SK-N-SH (cell line): Measurements from ENCODE around the gene SUPT20H.

Experiments used
- CTCF ChIP-seq: fragments of 200-600 bp; sonication (generic); IDR thresholded peaks from 2 replicates; pipeline ENCODE4 v1.6.1; 2017; ENCODE audit warnings: antibody characterized with exemption, mild to moderate bottlenecking, moderate library complexity
- RAD21 ChIP-seq: IDR thresholded peaks from 2 replicates; pipeline ENCODE4 v1.6.1; 2012; ENCODE audit warnings: mild to moderate bottlenecking, low read length
- RFX5 ChIP-seq: IDR thresholded peaks from 2 replicates; pipeline ENCODE4 v1.6.1; 2012; ENCODE audit warnings: mild to moderate bottlenecking, improper control_type of control experiment, low read length

- TF ChIP-seq CTCF (no peak), RFX5 (no peak), RAD21 (no peak)
These were observed 49.1 kb downstream of the SUPT20H start for GRCh38 chr13:37010424-37010823.
